Endothelial cell of umbilical vein (primary cell): ENCODE data around the gene PROZ. TPM values are rescaled to one million over a fixed set of nuclear protein-coding genes. Genes with fewer than 3 reads are reported as not detected.

Experiments
- BruUV-seq: library from RNA; stranded (reverse); fragments of 400-500 nt; replicated peaks from 2 replicates; lab custom pipeline; 2021; lab: Mats Ljungman, UMichigan
- CTCF ChIA-PET: fragments of 300-600, 350-600 bp; sonication (Branson Sonifier 250); formaldehyde crosslinking; loops from one replicate; lab custom pipeline; 2021; ENCODE audit warnings: antibody characterized with exemption, inconsistent platforms; lab: Charles Lee
- POLR2A ChIA-PET: fragments of 300-600, 350-600 bp; sonication (Branson Sonifier 250); formaldehyde crosslinking; loops from one replicate; lab custom pipeline; 2021; ENCODE audit warnings: antibody characterized with exemption, inconsistent platforms; lab: Charles Lee
- DNase-seq: peaks from one replicate; pipeline ENCODE4 v3.0.0-alpha.2; 2011; ENCODE audit warnings: low read depth, low spot score
- FAIRE-seq: peaks from 2 replicates; lab custom pipeline; 2011; peaks lifted over from hg19 to GRCh38; lab: Jason Lieb, UNC
- H2AFZ ChIP-seq: 2 replicates; pipeline ENCODE4 v1.6.0; 2012; ENCODE audit warnings: low read depth, low read length, control low read depth, inconsistent platforms
- H3K27ac ChIP-seq: 2 replicates; pipeline ENCODE4 v1.5.1; 2011; ENCODE audit warnings: low read depth, mild to moderate bottlenecking, control low read depth, low read length, moderate library complexity; ENCODE audit not compliant: insufficient read depth
- H3K27me3 ChIP-seq, 2 experiments: 2 replicates each; pipeline versions ENCODE4 v1.6.0 to v1.6.1; 2011; ENCODE audit warnings: low read length in 2 of 2, mixed read lengths in 1 of 2; ENCODE audit not compliant: control insufficient read depth in 2 of 2, insufficient read depth in 2 of 2
- H3K36me3 ChIP-seq, 2 experiments: 2 replicates in 1 of 2; 3 replicates in 1 of 2; pipeline ENCODE4 v1.5.1; 2011; ENCODE audit warnings: low read length in 2 of 2, mild to moderate bottlenecking in 1 of 2, moderate library complexity in 1 of 2; ENCODE audit not compliant: control insufficient read depth in 2 of 2, insufficient read depth in 2 of 2; ENCODE audit errors: extremely low read depth in 1 of 2
- H3K4me1 ChIP-seq: 3 replicates; pipeline ENCODE4 v1.5.1; 2011; ENCODE audit warnings: mild to moderate bottlenecking, low read length; ENCODE audit not compliant: control insufficient read depth, insufficient read depth; ENCODE audit errors: extremely low read depth
- H3K4me2 ChIP-seq: 2 replicates; pipeline ENCODE4 v1.6.1; 2011; ENCODE audit warnings: low read length, control low read depth, mixed read lengths; ENCODE audit not compliant: insufficient read depth
- H3K4me3 ChIP-seq, 3 experiments: fragments of 200-600 bp in 1 of 3; sonication (generic), shearing (Covaris generic) in 1 of 3; replicated peaks in 1 of 3; 2 replicates each; pipeline ENCODE4 v1.5.1; 2011 to 2016; ENCODE audit warnings: control low read depth in 3 of 3, low read length in 3 of 3, mild to moderate bottlenecking in 2 of 3, inconsistent platforms in 1 of 3, low read depth in 1 of 3, moderate library complexity in 1 of 3; ENCODE audit not compliant: insufficient read depth in 1 of 3
- H3K79me2 ChIP-seq: 2 replicates; pipeline ENCODE4 v1.6.0; 2012; ENCODE audit warnings: low read length, inconsistent platforms; ENCODE audit not compliant: control insufficient read depth, insufficient read depth
- H3K9ac ChIP-seq: replicated peaks from 2 replicates; pipeline ENCODE3; 2011; ENCODE audit warnings: low read length, control low read depth; ENCODE audit not compliant: insufficient read depth; ENCODE audit errors: extremely low read depth
- H3K9me1 ChIP-seq: replicated peaks from 3 replicates; pipeline ENCODE4 v1.6.0; 2011; ENCODE audit warnings: mild to moderate bottlenecking, low read length; ENCODE audit not compliant: control insufficient read depth, insufficient read depth; ENCODE audit errors: extremely low read depth
- H3K9me3 ChIP-seq: replicated peaks from 2 replicates; pipeline ENCODE4 v1.5.1; 2012; ENCODE audit warnings: low read length, inconsistent platforms; ENCODE audit not compliant: control insufficient read depth, insufficient read depth
- H4K20me1 ChIP-seq: replicated peaks from 2 replicates; pipeline ENCODE3; 2011; ENCODE audit warnings: mild to moderate bottlenecking, low read length; ENCODE audit not compliant: control insufficient read depth, insufficient read depth; ENCODE audit errors: extremely low read depth
- FOS ChIP-seq: IDR thresholded peaks from 2 replicates; pipeline ENCODE4 v1.6.1; 2011; ENCODE audit warnings: mild to moderate bottlenecking, low read length, moderate library complexity, borderline replicate concordance; ENCODE audit not compliant: insufficient read depth
- GATA2 ChIP-seq: IDR thresholded peaks from 2 replicates; pipeline ENCODE4 v1.7.0; 2011; ENCODE audit warnings: low read depth, mild to moderate bottlenecking, moderate library complexity, mixed read lengths, low read length; ENCODE audit not compliant: insufficient read length, insufficient read depth
- dilution Hi-C: fragments of 300-500 bp; cut with MboI; formaldehyde crosslinking; loops from one replicate; pipeline ENCODE4 v1.15.0; 2019; ENCODE audit warnings: low sequenced_read_pairs; ENCODE audit not compliant: extremely low pct_ligation_motif_present
- intact Hi-C: fragments of 100-400 bp; cut with micrococcal nuclease; formaldehyde crosslinking; loops from one replicate; pipeline ENCODE4 v1.10.0; 2022
- polyA plus RNA-seq, 4 experiments: library from polyadenylated mRNA; depleted of rRNA in 3 of 4; stranded (reverse) in 3 of 4; unstranded in 1 of 4; fragments of >200 nt; gene quantifications; 2 replicates each; pipeline versions ENCODE4 v1.2.1 to v1.2.3, GENCODE V29; 2011 to 2012; ENCODE audit warnings: missing spikeins in 1 of 4
- total RNA-seq: library from RNA; stranded (reverse); gene quantifications from 2 replicates; pipeline ENCODE4 v1.2.3, GENCODE V29; 2021

The PROZ gene
- total and polyA plus RNA-seq, 2 donors (not counting 3 experiments of a cell fraction or from before 2014, with no cell fraction given) = not detected

GRCh38 chr13:113218586-113218985 lies 60.1 kb downstream of the PROZ start:
- Histone ChIP-seq H3K4me2 (no peak overlapping the region), H3K9me1 (no peaks in the 10 kb centered on the region), H3K4me3 (no peak overlapping the region), H3K27me3 (no peaks in the 10 kb centered on the region), H3K27ac (no peak overlapping the region), H3K9me3 (no peaks in the 10 kb centered on the region), H3K79me2 (peaks cover 89% of the 10 kb centered on the region), H2AFZ (no peak overlapping the region), H3K9ac (no peak overlapping the region), H4K20me1 (peaks cover 6% of the 10 kb centered on the region), H3K4me1 (peaks cover 3% of the 10 kb centered on the region), H3K36me3 (peaks cover 6 to 12% of the 10 kb centered on the region in 2 experiments)
- no peak for TF ChIP-seq FOS
- no TSS peak for BruUV-seq
- dilution Hi-C loops = no loop called here
- intact Hi-C loops = no loop called here
- ChIA-PET CTCF (no interaction called here), POLR2A (no interaction called here)
- no peak for FAIRE-seq
- DNase-seq = no peak

- no TSS peak for BruUV-seq
- H3K27ac ChIP-seq = no peak overlapping the region
- no peak for TF ChIP-seq GATA2
- no peak overlapping the region for H3K4me3 ChIP-seq
- H4K20me1 ChIP-seq = peaks cover 4% of the 10 kb centered on the region
- no peaks in the 10 kb centered on the region for H3K9me1 ChIP-seq
- ChIA-PET POLR2A (no interaction called here), CTCF (no interaction called here)
- peaks cover 3% of the 10 kb centered on the region for H3K4me1 ChIP-seq
- peaks cover 6 to 16% of the 10 kb centered on the region in 2 experiments for H3K36me3 ChIP-seq
- H3K9me3 ChIP-seq = no peaks in the 10 kb centered on the region
- no peak overlapping the region for H3K4me2 ChIP-seq
- no peak overlapping the region for H2AFZ ChIP-seq
- no peak for FAIRE-seq
- H3K27me3 ChIP-seq = no peaks in the 10 kb centered on the region
- dilution Hi-C loops = no loop called here
- H3K79me2 ChIP-seq = peaks cover 83% of the 10 kb centered on the region
- DNase-seq = no peak
- intact Hi-C loops = no loop called here
- no peak overlapping the region for H3K9ac ChIP-seq
Observed at GRCh38 chr13:113219256-113219940, 61.0 kb downstream of the PROZ start.
